ENCODE measurements around the gene ADGRL3.

Gene ADGRL3

GRCh38 chr4:61831987-61832386 lies 631.9 kb downstream of the ADGRL3 start:
- no peak for ATAC-seq
- no peak for TF ChIP-seq ZNF565 (CRISPR knock-in tag; conservative IDR thresholded peaks at IDR 0.05; ENCODE audit: low read depth)
- TF ChIP-seq SNAI2 (CRISPR knock-in tag; IDR thresholded peaks at IDR 0.05): no peak
- no peak for TF ChIP-seq OSR1 (CRISPR knock-in tag; IDR thresholded peaks at IDR 0.05)
- no peak for TF ChIP-seq GLIS3 (CRISPR knock-in tag; IDR thresholded peaks at IDR 0.05)
- TF ChIP-seq PATZ1 (CRISPR knock-in tag; IDR thresholded peaks at IDR 0.05; ENCODE audit: borderline replicate concordance): no peak
- no peak for TF ChIP-seq TCF4 (CRISPR knock-in tag; IDR thresholded peaks at IDR 0.05; ENCODE audit: borderline replicate concordance)
- no peak for TF ChIP-seq ISL1 (CRISPR knock-in tag; IDR thresholded peaks at IDR 0.05)
- TF ChIP-seq ZFP30 (CRISPR knock-in tag; IDR thresholded peaks at IDR 0.05): no peak

DNA sequence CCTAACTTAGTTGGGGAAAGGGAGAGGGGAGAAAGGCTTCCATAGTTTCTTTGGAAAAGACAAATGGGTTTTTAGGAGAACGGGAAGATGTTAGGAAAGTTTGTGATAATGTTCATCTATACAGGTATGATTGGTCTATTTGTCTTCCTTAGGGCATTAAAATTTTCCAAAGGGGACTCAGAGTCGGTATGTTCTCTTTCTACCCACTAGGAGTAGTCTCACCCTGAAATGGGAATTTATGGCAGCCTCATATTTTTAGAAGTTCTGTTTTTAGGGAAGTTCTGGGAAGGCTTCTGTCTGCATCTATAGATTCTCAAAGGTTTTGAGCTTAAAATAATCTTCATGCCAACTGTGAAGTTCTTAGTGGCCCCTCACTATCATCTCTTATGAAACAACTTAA lies 637.3 kb downstream of the ADGRL3 start:
- TF ChIP-seq ISL1 (CRISPR knock-in tag; IDR thresholded peaks at IDR 0.05): no peak
- TF ChIP-seq ZNF8 (CRISPR knock-in tag; IDR thresholded peaks at IDR 0.05): no peak
- no peak for TF ChIP-seq GLIS3 (CRISPR knock-in tag; IDR thresholded peaks at IDR 0.05)
- TF ChIP-seq OSR1 (CRISPR knock-in tag; IDR thresholded peaks at IDR 0.05): no peak
- no peak for TF ChIP-seq ZNF70 (CRISPR knock-in tag; IDR thresholded peaks at IDR 0.05)
- no peak for TF ChIP-seq ESRRG (CRISPR knock-in tag; IDR thresholded peaks at IDR 0.05)
- TF ChIP-seq RARB (CRISPR knock-in tag; IDR thresholded peaks at IDR 0.05): no peak
- TF ChIP-seq, protein P1, sequence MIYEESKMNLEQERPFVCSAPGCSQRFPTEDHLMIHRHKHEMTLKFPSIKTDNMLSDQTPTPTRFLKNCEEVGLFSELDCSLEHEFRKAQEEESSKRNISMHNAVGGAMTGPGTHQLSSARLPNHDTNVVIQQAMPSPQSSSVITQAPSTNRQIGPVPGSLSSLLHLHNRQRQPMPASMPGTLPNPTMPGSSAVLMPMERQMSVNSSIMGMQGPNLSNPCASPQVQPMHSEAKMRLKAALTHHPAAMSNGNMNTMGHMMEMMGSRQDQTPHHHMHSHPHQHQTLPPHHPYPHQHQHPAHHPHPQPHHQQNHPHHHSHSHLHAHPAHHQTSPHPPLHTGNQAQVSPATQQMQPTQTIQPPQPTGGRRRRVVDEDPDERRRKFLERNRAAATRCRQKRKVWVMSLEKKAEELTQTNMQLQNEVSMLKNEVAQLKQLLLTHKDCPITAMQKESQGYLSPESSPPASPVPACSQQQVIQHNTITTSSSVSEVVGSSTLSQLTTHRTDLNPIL (CRISPR knock-in tag; IDR thresholded peaks at IDR 0.05; ENCODE audit: low read depth): no peak
- ATAC-seq: no peak

GRCh38 chr4:61838072-61838471 lies 637.9 kb downstream of the ADGRL3 start:
- TF ChIP-seq OSR1 (CRISPR knock-in tag; IDR thresholded peaks at IDR 0.05) (no peak), RARB (CRISPR knock-in tag; IDR thresholded peaks at IDR 0.05) (no peak), ZNF8 (CRISPR knock-in tag; IDR thresholded peaks at IDR 0.05) (no peak), ARNTL (CRISPR knock-in tag; IDR thresholded peaks at IDR 0.05; ENCODE audit: borderline replicate concordance, low read depth) (no peak), ESRRG (CRISPR knock-in tag; IDR thresholded peaks at IDR 0.05) (no peak), ZC3H10 (CRISPR knock-in tag; IDR thresholded peaks at IDR 0.05) (no peak), TCF4 (CRISPR knock-in tag; IDR thresholded peaks at IDR 0.05; ENCODE audit: borderline replicate concordance) (no peak), SNAI2 (CRISPR knock-in tag; IDR thresholded peaks at IDR 0.05) (no peak), TSHZ2 (CRISPR knock-in tag; IDR thresholded peaks at IDR 0.05) (no peak), ZNF70 (CRISPR knock-in tag; IDR thresholded peaks at IDR 0.05) (no peak), PATZ1 (CRISPR knock-in tag; IDR thresholded peaks at IDR 0.05; ENCODE audit: borderline replicate concordance) (no peak), ZFP30 (CRISPR knock-in tag; IDR thresholded peaks at IDR 0.05) (no peak), GLIS3 (CRISPR knock-in tag; IDR thresholded peaks at IDR 0.05) (no peak)
- TF ChIP-seq, protein P2, sequence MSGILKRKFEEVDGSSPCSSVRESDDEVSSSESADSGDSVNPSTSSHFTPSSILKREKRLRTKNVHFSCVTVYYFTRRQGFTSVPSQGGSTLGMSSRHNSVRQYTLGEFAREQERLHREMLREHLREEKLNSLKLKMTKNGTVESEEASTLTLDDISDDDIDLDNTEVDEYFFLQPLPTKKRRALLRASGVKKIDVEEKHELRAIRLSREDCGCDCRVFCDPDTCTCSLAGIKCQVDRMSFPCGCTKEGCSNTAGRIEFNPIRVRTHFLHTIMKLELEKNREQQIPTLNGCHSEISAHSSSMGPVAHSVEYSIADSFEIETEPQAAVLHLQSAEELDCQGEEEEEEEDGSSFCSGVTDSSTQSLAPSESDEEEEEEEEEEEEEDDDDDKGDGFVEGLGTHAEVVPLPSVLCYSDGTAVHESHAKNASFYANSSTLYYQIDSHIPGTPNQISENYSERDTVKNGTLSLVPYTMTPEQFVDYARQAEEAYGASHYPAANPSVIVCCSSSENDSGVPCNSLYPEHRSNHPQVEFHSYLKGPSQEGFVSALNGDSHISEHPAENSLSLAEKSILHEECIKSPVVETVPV (CRISPR knock-in tag; IDR thresholded peaks at IDR 0.05): no peak
- TF ChIP-seq, protein P1 (CRISPR knock-in tag; IDR thresholded peaks at IDR 0.05; ENCODE audit: low read depth): no peak
- no peak for ATAC-seq
